ENCODE data around the gene TBC1D14. TPM values are rescaled to one million over a fixed set of nuclear protein-coding genes. Genes with fewer than 3 reads are reported as not detected.
"Not testable (repeated sequence)": the region's sequence is repeated elsewhere in the genome, so short reads cannot be mapped to it uniquely, and the experiment has no call there.

TBC1D14 gene
- total RNA-seq, 1 donor from 2014 or later = 39.6 TPM

GRCh38 chr4:6909970-6910339 is 329 bp downstream of the TBC1D14 start:
- intact Hi-C loops (cut with micrococcal nuclease) = loop anchor here (1.0 kb wide), 5 partner anchors 11 to 158 kb away; partner anchors contain the start of genes GRPEL1, KIAA0232 and TADA2B

- intact Hi-C loops (cut with micrococcal nuclease) = no loop called here
Observed at GRCh38 chr4:6910340-6910959, 824 bp downstream of the TBC1D14 start.

- intact Hi-C loops (cut with micrococcal nuclease) = no loop called here
Observed at GRCh38 chr4:6910960-6911874, 1.6 kb downstream of the TBC1D14 start.

DNA sequence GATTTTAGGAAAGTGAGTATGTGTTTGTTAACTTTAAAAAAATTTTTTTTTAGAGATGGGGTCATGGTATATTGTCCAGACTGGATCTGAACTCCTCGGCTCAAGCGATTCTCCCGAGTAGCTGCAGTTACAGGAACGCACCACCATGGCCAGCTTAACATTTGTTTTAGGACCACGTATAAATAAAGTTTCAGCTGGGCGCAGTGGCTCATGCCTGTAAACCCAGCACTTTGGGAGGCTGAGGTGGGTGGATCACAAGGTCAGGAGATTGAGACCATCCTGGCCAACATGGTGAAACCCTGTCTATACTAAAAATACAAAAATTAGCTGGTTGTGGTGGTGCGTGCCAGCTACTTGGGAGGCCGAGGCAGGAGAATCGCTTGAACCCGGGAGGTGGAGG is 2.3 kb downstream of the TBC1D14 start:
- intact Hi-C loops (cut with micrococcal nuclease) = not testable (repeated sequence)

- intact Hi-C loops (cut with micrococcal nuclease) = no loop called here
Observed at GRCh38 chr4:6912441-6912840, 2.8 kb downstream of the TBC1D14 start.

GRCh38 chr4:6913350-6913905 is 3.8 kb downstream of the TBC1D14 start:
- intact Hi-C loops (cut with micrococcal nuclease) = no loop called here

DNA sequence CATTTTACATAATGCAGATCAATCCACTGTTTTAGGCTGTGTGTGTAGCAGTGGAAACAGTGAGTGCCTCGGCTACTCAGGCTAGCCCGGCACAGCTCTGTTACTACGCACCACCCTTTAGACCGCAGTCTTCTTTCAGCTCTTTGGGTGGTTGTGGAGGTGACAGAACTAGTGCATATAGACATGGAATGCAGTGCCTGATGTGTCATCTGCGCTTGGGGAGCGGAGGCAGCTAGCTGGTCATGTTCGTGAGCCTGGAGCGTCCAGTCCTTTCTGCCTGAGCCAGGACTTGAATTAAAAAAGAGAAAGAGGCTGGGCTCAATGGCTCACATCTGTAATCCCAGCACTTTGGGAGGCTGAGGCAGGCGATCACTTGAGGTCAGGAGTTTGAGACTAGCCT is 4.8 kb downstream of the TBC1D14 start:
- intact Hi-C loops (cut with micrococcal nuclease) = no loop called here

GRCh38 chr4:6915041-6916005 is 5.7 kb downstream of the TBC1D14 start:
- intact Hi-C loops (cut with micrococcal nuclease) = no loop called here

DNA sequence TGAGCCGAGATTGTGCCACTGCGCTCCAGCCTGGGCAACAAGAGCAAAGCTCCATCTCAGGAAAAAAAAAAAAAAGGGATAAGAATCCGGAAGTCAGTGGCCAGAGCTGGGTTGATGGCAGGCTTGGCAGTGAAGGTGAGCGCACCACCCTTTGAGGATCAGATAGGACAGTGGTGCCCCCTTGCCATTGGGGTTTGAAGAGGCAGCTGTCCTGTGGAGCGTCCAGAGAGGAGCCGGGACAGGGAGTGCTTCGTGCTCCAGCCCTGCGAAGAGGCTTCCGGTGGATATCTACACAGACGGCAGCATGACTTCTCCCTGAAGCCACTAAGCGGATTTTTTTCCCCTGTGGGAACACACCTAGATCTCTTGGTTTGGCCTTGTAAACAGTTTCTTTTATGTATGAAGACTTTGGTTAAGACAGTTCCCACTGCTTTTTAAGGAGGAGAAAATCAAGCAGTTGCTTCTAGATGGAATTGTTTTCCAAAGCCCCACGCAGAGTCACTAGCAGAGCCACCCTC is 6.5 kb downstream of the TBC1D14 start:
- intact Hi-C loops (cut with micrococcal nuclease) = no loop called here

- intact Hi-C loops (cut with micrococcal nuclease) = no loop called here
Observed at GRCh38 chr4:6916587-6917460, 7.2 kb downstream of the TBC1D14 start.

GRCh38 chr4:6917461-6918271 is 8.0 kb downstream of the TBC1D14 start:
- intact Hi-C loops (cut with micrococcal nuclease) = loop anchor here (1.0 kb wide), 1 partner anchor 10 kb away; no protein-coding TSS in a partner anchor

- intact Hi-C loops (cut with micrococcal nuclease) = loop anchor here (1.0 kb wide), 1 partner anchor 9 kb away; no protein-coding TSS in a partner anchor
Observed at GRCh38 chr4:6918338-6918737, 8.7 kb downstream of the TBC1D14 start.

GRCh38 chr4:6920171-6920570 is 10.5 kb downstream of the TBC1D14 start:
- intact Hi-C loops (cut with micrococcal nuclease) = no loop called here

DNA sequence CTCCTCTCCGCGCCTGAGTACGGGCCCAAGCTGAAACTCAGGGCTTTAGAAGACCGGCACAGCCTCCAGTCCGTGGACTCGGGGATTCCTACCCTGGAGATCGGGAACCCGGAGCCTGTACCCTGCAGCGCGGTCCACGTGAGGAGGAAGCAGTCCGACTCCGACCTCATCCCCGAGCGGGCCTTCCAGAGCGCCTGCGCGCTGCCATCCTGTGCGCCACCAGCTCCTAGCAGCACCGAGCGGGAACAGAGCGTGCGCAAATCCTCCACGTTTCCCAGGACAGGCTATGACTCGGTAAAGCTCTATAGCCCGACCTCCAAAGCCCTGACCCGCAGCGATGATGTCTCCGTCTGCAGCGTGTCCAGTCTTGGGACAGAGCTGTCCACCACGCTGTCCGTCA is 13.9 kb downstream of the TBC1D14 start:
- intact Hi-C loops (cut with micrococcal nuclease) = no loop called here

DNA sequence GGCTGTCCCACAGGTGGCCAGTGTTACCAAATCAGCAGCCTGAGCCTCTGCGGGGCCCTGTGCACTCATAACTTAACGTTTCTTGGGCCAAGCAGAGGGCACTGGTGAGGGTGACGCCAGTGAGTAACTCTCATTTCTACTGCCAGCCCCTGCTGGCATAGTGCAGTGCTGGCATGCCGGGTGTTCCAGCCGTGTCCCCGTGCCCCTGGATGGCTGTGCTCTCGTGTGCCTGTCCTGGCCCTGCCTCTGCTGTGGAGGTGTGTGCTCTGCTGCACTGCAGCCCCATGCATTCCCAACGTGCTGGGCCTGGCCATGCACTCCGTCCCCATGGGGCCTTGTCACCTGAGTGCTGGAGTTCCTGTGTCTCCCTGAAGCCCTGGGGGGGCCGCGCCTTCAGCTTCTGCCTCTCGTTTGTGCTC is 14.7 kb downstream of the TBC1D14 start:
- intact Hi-C loops (cut with micrococcal nuclease) = no loop called here

- intact Hi-C loops (cut with micrococcal nuclease) = no loop called here
Observed at GRCh38 chr4:6925357-6925836, 15.8 kb downstream of the TBC1D14 start.

DNA sequence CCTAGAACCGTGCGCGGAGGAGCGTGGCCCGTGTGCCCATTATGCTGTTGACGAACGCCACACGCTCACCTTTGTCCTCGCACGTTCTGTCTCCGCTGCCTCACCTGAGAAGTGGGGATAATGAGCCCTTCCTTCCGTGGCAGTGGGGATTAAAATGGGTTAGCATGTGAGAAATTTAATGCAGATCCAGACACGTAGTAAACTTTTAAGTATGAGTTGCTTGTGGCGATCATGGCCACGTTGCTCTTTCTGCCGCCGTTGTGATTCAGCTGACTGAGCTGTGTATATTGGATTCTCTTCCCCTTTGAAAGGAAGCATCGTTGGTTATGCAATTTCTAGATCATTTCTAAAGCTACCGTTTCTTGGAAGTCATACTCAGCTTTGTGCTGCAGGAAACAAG is 16.5 kb downstream of the TBC1D14 start:
- intact Hi-C loops (cut with micrococcal nuclease) = no loop called here

- intact Hi-C loops (cut with micrococcal nuclease) = loop anchor here (1.0 kb wide), 1 partner anchor 9 kb away; no protein-coding TSS in a partner anchor
Observed at GRCh38 chr4:6926681-6927478, 17.3 kb downstream of the TBC1D14 start.
